A673 (cell line): ENCODE measurements around the gene SCAF4. TPM values are rescaled to one million over a fixed set of nuclear protein-coding genes. Genes with fewer than 3 reads are reported as not detected.

ENCODE experiments used
- BruUV-seq: library from RNA; stranded (reverse); fragments of 400-500 nt; replicated peaks from 2 replicates; lab custom pipeline; 2021; lab: Mats Ljungman, UMichigan
- CTCF ChIA-PET: fragments of 300-600 bp; sonication (Branson Sonifier 250); formaldehyde crosslinking; loops from one replicate; lab custom pipeline; 2022; ENCODE audit warnings: antibody characterized with exemption; lab: Charles Lee
- POLR2A ChIA-PET: fragments of 300-600 bp; sonication (Branson Sonifier 250); formaldehyde crosslinking; loops from one replicate; lab custom pipeline; 2022; ENCODE audit warnings: antibody characterized with exemption; ENCODE audit not compliant: low non-redundant PET; lab: Charles Lee
- DNase-seq: peaks from one replicate; pipeline ENCODE4 v3.0.0-alpha.2; 2015; ENCODE audit warnings: low spot score
- H3K27ac ChIP-seq: fragments of 200-600 bp; sonication (generic); 2 replicates; pipeline ENCODE4 v1.5.1; 2016; ENCODE audit warnings: mixed run types, low read depth, mild to moderate bottlenecking, mixed read lengths, antibody characterized with exemption, low read length; ENCODE audit not compliant: poor library complexity, severe bottlenecking
- H3K27me3 ChIP-seq: fragments of 200-600 bp; sonication (generic); replicated peaks from 2 replicates; pipeline ENCODE4 v1.6.1; 2017; ENCODE audit warnings: mixed run types, low read depth, mild to moderate bottlenecking, mixed read lengths, antibody characterized with exemption, low read length; ENCODE audit not compliant: insufficient read depth, poor library complexity
- H3K36me3 ChIP-seq: fragments of 200-600 bp; sonication (generic); 2 replicates; pipeline ENCODE4 v1.6.1; 2016; ENCODE audit warnings: mixed run types, mild to moderate bottlenecking, mixed read lengths, antibody characterized with exemption, low read length; ENCODE audit not compliant: insufficient read depth, poor library complexity, severe bottlenecking
- H3K4me1 ChIP-seq: fragments of 200-600 bp; sonication (generic); 2 replicates; pipeline ENCODE4 v1.6.1; 2017; ENCODE audit warnings: mixed run types, mild to moderate bottlenecking, mixed read lengths, antibody characterized with exemption, low read length; ENCODE audit not compliant: insufficient read depth, poor library complexity, severe bottlenecking
- H3K4me3 ChIP-seq: fragments of 200-600 bp; sonication (generic); 2 replicates; pipeline ENCODE4 v1.5.1; 2016; ENCODE audit warnings: low read depth, mixed run types, mild to moderate bottlenecking, mixed read lengths, low read length; ENCODE audit not compliant: poor library complexity, severe bottlenecking
- H3K9me3 ChIP-seq: fragments of 200-600 bp; sonication (generic); 2 replicates; pipeline ENCODE4 v1.6.1; 2016; ENCODE audit warnings: mixed run types, low read depth, mild to moderate bottlenecking, mixed read lengths, antibody characterized with exemption, low read length; ENCODE audit not compliant: poor library complexity, severe bottlenecking
- CTCF ChIP-seq: fragments of 300-800, 200-600 bp; sonication (generic); conservative IDR thresholded peaks from 2 replicates; pipeline ENCODE4 v1.5.1; 2017; ENCODE audit warnings: low read depth, mild to moderate bottlenecking, antibody characterized with exemption, low read length, moderate library complexity, mixed read lengths
- EZH2 ChIP-seq: fragments of 200-600 bp; sonication (generic); IDR thresholded peaks from 2 replicates; pipeline ENCODE4 v1.6.1; 2017; ENCODE audit warnings: borderline replicate concordance, low read depth, mild to moderate bottlenecking, mixed read lengths, antibody characterized with exemption, low read length; ENCODE audit not compliant: poor library complexity, severe bottlenecking
- intact Hi-C: fragments of 100-400 bp; cut with micrococcal nuclease; formaldehyde crosslinking; loops from one replicate; pipeline ENCODE4 v1.10.0; 2022; ENCODE audit not compliant: unreplicated experiment
- total RNA-seq: library from RNA; stranded (reverse); gene quantifications from 2 replicates; pipeline ENCODE4 v1.2.3, GENCODE V29; 2021

Gene SCAF4
- total RNA-seq, 1 experiment from 2014 or later, result 57.0 TPM

GRCh38 chr21:31725202-31725839, 6.6 kb downstream of the SCAF4 start:
- DNase-seq, result no peak
- H3K27me3 ChIP-seq, result no peaks in the 10 kb centered on the region
- no peaks in the 10 kb centered on the region for H3K36me3 ChIP-seq
- no TSS peak for BruUV-seq
- peaks cover 15% of the 10 kb centered on the region for H3K4me1 ChIP-seq
- ChIA-PET POLR2A (no interaction called here), CTCF (no interaction called here)
- H3K4me3 ChIP-seq, result no peak overlapping the region
- H3K27ac ChIP-seq, result no peak overlapping the region
- TF ChIP-seq EZH2, result no peak
- no peak for TF ChIP-seq CTCF
- intact Hi-C loops, result no loop called here
- no peaks in the 10 kb centered on the region for H3K9me3 ChIP-seq

GRCh38 chr21:31724552-31724951, 7.4 kb downstream of the SCAF4 start:
- H3K27me3 ChIP-seq, result no peaks in the 10 kb centered on the region
- POLR2A ChIA-PET, result no interaction called here
- H3K4me3 ChIP-seq, result no peak overlapping the region
- DNase-seq, result no peak
- TF ChIP-seq CTCF, result no peak
- no peak for TF ChIP-seq EZH2
- no peak overlapping the region for H3K27ac ChIP-seq
- CTCF ChIA-PET, result no interaction called here
- peaks cover 10% of the 10 kb centered on the region for H3K4me1 ChIP-seq
- H3K9me3 ChIP-seq, result no peaks in the 10 kb centered on the region
- intact Hi-C loops, result no loop called here
- BruUV-seq, result no TSS peak
- H3K36me3 ChIP-seq, result no peaks in the 10 kb centered on the region

- DNase-seq, result no peak
- Histone ChIP-seq H3K4me3 (no peak overlapping the region), H3K36me3 (no peaks in the 10 kb centered on the region), H3K27me3 (no peaks in the 10 kb centered on the region), H3K9me3 (no peaks in the 10 kb centered on the region), H3K4me1 (peaks cover 4% of the 10 kb centered on the region), H3K27ac (no peak overlapping the region)
- TF ChIP-seq CTCF, result no peak
- no peak for TF ChIP-seq EZH2
- no TSS peak for BruUV-seq
- POLR2A ChIA-PET, result no interaction called here
- CTCF ChIA-PET, result no interaction called here
- intact Hi-C loops, result no loop called here
Measured at GRCh38 chr21:31721381-31721780, 10.5 kb downstream of the SCAF4 start.
